Vagina (tissue), 2 donors: ENCODE data around the gene PCDHGA1.
"Not testable (repeated sequence)": the region's sequence is repeated elsewhere in the genome, so short reads cannot be mapped to it uniquely, and the experiment has no call there.

ENCODE experiments used
- POLR2AphosphoS5 ChIP-seq, 2 donors: sonication (generic); formaldehyde crosslinking; IDR thresholded peaks; one replicate each; pipeline ENCODE4 v1.9.0; 2017; ENCODE audit warnings: antibody characterized with exemption in 2 of 2, mild to moderate bottlenecking in 2 of 2, low read depth in 1 of 2; ENCODE audit not compliant: insufficient read depth in 1 of 2
- TF ChIP-seq, protein P1 (sequence below), 3 experiments: fragments of 450-650 bp in 2 of 3; fragments of 200-600 bp in 1 of 3; sonication (generic) in 1 of 3; IDR thresholded peaks; one replicate each; pipeline ENCODE4 v1.5.1; 2017 to 2019; ENCODE audit warnings: antibody characterized with exemption in 3 of 3, mild to moderate bottlenecking in 2 of 3, moderate library complexity in 2 of 3

DNA sequence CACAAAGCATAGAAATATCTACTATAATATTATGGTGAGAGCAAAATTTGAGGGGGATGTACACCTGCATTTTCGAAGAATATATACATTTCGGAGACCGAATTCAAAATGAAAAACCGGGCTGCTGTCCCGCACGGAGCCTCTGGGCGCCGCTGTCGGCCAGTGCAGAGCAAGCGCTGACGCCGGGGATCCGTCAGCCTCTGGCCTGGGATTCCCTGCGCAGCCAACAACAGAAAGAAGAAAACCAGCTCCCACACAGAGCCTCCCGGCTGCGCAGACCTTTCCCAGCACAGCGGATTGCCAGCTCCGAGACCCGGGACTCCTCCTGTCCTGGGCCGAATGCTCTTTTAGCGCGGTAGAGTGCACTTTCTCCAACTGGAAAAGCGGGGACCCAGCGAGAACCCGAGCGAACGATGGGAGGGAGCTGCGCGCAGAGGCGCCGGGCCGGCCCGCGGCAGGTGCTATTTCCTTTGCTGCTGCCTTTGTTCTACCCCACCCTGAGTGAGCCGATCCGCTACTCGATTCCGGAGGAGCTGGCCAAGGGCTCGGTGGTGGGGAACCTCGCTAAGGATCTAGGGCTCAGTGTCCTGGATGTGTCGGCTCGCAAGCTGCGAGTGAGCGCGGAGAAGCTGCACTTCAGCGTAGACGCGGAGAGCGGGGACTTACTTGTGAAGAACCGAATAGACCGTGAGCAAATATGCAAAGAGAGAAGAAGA lies 77.6 kb downstream of the PCDHGA1 start, which contains the start of gene PCDHGB6:
- TF ChIP-seq, protein P1, sequence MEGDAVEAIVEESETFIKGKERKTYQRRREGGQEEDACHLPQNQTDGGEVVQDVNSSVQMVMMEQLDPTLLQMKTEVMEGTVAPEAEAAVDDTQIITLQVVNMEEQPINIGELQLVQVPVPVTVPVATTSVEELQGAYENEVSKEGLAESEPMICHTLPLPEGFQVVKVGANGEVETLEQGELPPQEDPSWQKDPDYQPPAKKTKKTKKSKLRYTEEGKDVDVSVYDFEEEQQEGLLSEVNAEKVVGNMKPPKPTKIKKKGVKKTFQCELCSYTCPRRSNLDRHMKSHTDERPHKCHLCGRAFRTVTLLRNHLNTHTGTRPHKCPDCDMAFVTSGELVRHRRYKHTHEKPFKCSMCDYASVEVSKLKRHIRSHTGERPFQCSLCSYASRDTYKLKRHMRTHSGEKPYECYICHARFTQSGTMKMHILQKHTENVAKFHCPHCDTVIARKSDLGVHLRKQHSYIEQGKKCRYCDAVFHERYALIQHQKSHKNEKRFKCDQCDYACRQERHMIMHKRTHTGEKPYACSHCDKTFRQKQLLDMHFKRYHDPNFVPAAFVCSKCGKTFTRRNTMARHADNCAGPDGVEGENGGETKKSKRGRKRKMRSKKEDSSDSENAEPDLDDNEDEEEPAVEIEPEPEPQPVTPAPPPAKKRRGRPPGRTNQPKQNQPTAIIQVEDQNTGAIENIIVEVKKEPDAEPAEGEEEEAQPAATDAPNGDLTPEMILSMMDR (IDR thresholded peaks at IDR 0.05), result peak in 1 of 3 experiments; percentile 22
- TF ChIP-seq POLR2AphosphoS5 (IDR thresholded peaks at IDR 0.05; ENCODE audit: insufficient read depth in 1 of 2, low read depth in 1 of 2), result not testable (repeated sequence)
